Heart left ventricle (tissue), 13 donors: Measurements from ENCODE around the gene FBXL22.

Experiments used
- POLR2A ChIP-seq, 2 donors: fragments of 450-650 bp; IDR thresholded peaks; one replicate each; pipeline ENCODE4 v1.6.1; 2017; ENCODE audit warnings: antibody characterized with exemption in 2 of 2, mild to moderate bottlenecking in 2 of 2, moderate library complexity in 2 of 2
- TF ChIP-seq, protein P1 (sequence below), 12 donors: fragments of 200-600 bp; sonication (generic) in 4 of 12; IDR thresholded peaks; one replicate each; pipeline versions ENCODE4 v1.5.0 to v1.8.0; 2018 to 2022; ENCODE audit warnings: antibody characterized with exemption in 12 of 12, mild to moderate bottlenecking in 5 of 12
- donor health status: ischemic (EF 13 %, LVEDD 7.1; RV severe dilation, severe dysfunction).
- donor health status: DM: no; HTN: yes; CAD: no.
- donor health status: DM: no; HTN: no; CAD: no.
- donor health status: ischemic (EF 25% LVEDD 6.9; RV normal size, moderate dysfunction).
- donor health status: ischemic (EF 25% LVEDD 5.7; RV mildly dilated, moderate dysfunction).
- donor health status: ischemic (EF 35%, LVEDD 5.7; RV mildly dilated, moderate dysfunction).
- donor health status: nonischemic (EF 11% LVEDD 7.7; RV severe dilation, severe dysfunction).
- donor health status: DM: yes; HTN: yes; CAD: no.
- donor health status: PGD.
- donor health status: ischemic (EF 29% LVEDD 5.4; RV normal size, mild dysfunction).
- donor health status: nonischemic (EF 23%, LVEDD 6.1; RV moderate dilation, normal function).

DNA sequence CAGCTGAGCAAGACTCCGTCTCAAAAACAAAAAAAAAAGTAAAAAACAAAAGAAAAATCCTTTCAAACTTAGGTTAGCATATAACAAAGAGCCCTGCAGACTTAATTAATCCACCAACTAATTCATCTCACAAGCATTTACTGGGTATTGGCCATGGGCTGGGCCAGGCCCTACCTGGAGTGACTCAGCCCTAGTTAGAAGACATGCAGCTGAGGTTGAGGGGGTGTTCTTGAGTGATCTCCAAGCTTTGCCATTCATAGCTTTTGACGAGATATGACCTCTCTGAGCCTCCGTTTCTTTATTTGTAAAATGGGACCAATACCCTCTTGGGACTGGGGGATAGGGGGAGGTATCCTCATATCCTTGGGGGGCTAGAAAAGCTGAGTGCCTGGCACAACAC, 7.8 kb downstream of the FBXL22 start:
- TF ChIP-seq, protein P1, sequence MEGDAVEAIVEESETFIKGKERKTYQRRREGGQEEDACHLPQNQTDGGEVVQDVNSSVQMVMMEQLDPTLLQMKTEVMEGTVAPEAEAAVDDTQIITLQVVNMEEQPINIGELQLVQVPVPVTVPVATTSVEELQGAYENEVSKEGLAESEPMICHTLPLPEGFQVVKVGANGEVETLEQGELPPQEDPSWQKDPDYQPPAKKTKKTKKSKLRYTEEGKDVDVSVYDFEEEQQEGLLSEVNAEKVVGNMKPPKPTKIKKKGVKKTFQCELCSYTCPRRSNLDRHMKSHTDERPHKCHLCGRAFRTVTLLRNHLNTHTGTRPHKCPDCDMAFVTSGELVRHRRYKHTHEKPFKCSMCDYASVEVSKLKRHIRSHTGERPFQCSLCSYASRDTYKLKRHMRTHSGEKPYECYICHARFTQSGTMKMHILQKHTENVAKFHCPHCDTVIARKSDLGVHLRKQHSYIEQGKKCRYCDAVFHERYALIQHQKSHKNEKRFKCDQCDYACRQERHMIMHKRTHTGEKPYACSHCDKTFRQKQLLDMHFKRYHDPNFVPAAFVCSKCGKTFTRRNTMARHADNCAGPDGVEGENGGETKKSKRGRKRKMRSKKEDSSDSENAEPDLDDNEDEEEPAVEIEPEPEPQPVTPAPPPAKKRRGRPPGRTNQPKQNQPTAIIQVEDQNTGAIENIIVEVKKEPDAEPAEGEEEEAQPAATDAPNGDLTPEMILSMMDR (IDR thresholded peaks at IDR 0.05), result no peak
- no peak for TF ChIP-seq POLR2A (IDR thresholded peaks at IDR 0.05)
